HG03354 (cell line): ENCODE results near the gene RBM25.
A peak's percentile ranks its signal among the peaks of the same experiment; 100 is the strongest.
"Not testable (repeated sequence)": the region's sequence is repeated elsewhere in the genome, so short reads cannot be mapped to it uniquely, and the experiment has no call there.

ENCODE experiments used
- ATAC-seq: cut with Tn5 transposase; IDR thresholded peaks from one replicate; pipeline ENCODE4 v1.9.1; 2021; ENCODE audit warnings: mild to moderate bottlenecking; ENCODE audit not compliant: unreplicated experiment, poor library complexity, severe bottlenecking

Gene RBM25

DNA sequence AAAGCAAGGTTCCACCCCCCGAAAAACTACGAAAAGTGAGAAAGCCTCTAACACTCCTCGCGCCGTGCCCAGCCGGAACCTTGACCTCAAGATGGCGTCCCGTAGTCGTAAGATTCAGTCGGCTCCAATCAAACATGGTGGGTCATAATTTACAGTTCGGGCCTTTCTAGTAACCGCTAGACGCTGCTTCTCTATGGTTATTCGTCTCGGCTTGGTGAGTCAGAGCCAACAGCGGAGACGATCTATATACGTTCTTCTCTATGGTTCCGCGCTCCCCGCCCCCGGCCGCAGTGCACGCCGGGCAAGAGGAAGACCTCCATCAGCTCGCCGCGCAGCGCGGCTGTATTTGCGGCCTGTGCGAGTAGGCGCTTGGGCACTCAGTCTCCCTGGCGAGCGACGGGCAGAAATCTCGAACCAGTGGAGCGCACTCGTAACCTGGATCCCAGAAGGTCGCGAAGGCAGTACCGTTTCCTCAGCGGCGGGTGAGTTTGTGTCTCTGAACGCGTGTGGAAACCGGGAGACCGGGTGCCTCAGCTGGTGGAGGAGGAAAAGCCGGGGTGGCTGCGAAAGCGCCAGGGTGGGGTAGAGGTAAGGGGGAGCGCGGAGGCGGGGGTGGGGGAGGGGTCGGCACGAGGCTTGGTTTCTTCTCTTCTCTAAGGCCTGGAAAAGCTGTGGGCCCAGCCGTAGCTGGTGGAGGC is at the start of gene RBM25:
Gene RBM25 (plus strand): TSS at position 311 of the 698 bp plus-strand sequence. CDS start 13,108 bp downstream, outside the sequence.
- ATAC-seq = peak; percentile 93

- not testable (repeated sequence) for ATAC-seq
Measured at GRCh38 chr14:73011189-73011588, 47.1 kb upstream of the RBM25 start.

- ATAC-seq = peak; percentile 76
Measured at GRCh38 chr14:73014105-73014504, 44.2 kb upstream of the RBM25 start.

DNA sequence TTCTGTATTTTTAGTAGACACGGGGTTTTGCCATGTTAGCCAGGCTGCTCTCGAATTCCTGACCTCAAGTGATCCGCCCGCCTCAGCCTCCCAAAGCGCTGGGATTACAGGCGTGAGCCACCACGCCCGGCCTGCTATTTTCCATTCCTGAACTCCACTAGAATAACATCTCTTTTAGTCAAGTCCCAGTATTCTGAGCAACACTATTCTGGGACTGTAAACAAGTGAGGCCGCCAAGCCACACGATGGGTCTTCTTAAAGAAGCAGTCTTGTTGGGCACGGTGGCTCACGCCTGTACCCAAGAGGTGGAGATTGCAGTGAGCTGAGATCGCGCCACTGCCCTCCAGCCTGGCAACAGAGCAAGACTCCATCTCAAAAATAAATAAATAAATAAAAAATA is 42.8 kb upstream of the RBM25 start:
- ATAC-seq = not testable (repeated sequence)

- not testable (repeated sequence) for ATAC-seq
Measured at GRCh38 chr14:73016011-73016410, 42.3 kb upstream of the RBM25 start.

DNA sequence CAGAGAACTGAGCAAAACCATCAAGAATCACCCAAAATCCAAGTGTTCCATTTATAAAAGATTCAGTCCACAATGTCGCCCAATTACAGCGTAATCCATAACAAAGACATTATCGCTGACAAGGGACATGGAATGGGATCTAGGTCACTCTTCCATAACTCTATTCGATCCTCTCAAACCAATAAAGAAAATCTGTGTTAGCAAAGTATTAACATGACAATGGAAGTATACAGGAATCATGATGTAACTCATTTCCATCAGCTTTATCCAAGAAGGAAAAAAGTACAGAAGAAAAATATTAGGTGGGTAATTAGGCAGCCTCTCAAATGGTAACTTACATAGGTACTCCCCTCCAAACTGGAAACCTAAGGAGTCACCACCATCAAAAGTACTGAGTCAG is 36.3 kb upstream of the RBM25 start:
- ATAC-seq = no peak

GRCh38 chr14:73025544-73025943 is 32.8 kb upstream of the RBM25 start:
- no peak for ATAC-seq

GRCh38 chr14:73026243-73026844 is 32.0 kb upstream of the RBM25 start:
- no peak for ATAC-seq

GRCh38 chr14:73026845-73027542 is 31.3 kb upstream of the RBM25 start, which contains the start of gene ZFYVE1:
TSS of gene ZFYVE1 (minus strand) at chr14:73027106. CDS start at chr14:73024508, 2,598 bp downstream.
- peak; percentile 98 for ATAC-seq

DNA sequence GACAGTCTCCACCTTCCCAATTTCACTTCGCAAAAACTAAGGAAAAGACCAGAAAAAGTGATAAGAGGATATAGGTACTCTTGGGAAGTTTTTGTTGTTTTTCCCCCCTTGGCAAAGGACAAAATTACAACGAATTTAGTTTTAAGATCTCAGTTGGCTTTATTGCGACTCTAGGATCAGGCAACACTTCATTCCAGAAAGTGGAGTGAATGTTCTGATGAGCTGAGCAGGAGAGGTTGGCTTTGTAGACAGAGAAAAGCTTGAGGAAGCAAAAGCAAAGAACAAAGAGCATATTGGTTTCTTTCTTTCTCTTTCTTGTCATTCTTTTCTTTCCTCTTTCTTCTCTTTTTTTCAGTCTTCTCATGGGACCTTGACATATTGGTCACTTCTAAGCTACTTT is 30.8 kb upstream of the RBM25 start:
- no peak for ATAC-seq

DNA sequence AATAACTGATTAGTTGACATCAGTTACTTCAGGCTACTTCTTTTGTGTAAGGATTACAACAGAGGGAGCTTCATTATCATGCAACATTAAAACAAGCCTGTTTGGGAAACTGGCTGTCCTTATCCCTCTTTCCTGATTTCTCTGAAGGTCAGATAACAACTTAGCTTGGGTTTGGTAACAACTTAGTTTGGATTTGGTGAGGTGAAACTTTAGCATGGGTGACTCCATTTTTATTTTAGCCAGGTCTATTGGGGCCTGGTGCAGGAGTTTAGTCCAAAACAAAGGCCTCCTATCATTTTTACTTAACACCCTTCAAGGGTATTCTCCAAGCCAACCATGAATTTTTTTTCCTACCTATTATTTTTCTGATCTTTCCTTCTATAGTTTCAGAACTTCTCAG is 30.4 kb upstream of the RBM25 start:
- ATAC-seq = no peak

DNA sequence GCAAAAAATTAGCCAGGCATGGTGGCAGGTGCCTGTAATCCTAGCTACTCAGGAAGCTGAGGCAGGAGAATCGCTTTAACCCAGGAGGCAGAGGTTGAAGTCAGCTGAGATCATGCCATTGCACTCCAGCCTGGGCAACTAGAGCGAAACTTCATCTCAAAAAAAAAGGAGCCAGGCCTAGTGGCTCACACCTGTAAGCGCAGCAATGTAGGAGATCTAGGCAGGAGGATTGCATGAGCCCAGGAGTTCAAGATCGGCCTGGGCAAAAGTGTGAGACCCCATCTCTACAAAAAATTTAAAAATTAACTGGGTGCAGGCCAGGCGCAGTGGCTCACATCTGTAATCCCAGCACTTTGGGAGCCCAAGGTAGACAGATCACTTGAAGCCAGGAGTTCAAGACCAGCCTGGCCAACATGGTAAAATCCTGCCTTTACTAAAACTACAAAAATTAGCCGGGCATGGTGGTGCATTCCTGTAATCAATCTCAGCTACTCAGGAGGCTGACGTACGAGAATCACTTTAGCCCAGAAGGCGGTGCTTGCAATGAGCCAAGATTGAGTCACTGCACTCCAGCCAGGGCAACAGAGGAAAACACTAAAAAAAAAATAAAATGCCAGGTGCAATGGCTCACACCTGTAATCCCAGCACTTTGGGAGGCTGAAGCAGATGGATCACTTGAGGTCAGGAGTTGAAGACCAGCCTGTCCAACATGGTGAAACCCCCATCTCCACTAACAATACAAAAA is 21.5 kb upstream of the RBM25 start:
- not testable (repeated sequence) for ATAC-seq

DNA sequence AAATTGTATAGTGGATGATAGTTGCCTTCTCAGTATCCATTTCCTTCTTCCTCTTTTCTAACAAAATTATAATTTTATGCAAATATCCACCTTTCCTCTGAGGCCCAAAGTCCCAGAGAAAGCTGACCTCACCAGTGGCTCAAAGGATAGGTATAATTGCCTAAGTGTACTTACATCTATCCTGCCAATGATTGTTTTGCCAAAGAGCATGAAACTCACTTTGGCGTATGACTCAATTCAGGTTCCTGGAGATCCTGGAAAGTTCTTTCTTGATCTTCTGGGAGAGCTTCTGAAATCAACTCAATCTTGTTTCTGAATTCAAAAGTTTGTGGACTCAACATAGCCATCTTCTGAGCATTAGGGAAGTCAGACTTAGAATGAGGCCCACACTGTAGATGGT is 10.5 kb upstream of the RBM25 start:
- no peak for ATAC-seq

GRCh38 chr14:73049428-73049827 is 8.9 kb upstream of the RBM25 start:
- no peak for ATAC-seq

- no peak for ATAC-seq
Measured at GRCh38 chr14:73055251-73055650, 3.1 kb upstream of the RBM25 start.

- no peak for ATAC-seq
Measured at GRCh38 chr14:73057944-73058223, 450 bp upstream of the RBM25 start.

DNA sequence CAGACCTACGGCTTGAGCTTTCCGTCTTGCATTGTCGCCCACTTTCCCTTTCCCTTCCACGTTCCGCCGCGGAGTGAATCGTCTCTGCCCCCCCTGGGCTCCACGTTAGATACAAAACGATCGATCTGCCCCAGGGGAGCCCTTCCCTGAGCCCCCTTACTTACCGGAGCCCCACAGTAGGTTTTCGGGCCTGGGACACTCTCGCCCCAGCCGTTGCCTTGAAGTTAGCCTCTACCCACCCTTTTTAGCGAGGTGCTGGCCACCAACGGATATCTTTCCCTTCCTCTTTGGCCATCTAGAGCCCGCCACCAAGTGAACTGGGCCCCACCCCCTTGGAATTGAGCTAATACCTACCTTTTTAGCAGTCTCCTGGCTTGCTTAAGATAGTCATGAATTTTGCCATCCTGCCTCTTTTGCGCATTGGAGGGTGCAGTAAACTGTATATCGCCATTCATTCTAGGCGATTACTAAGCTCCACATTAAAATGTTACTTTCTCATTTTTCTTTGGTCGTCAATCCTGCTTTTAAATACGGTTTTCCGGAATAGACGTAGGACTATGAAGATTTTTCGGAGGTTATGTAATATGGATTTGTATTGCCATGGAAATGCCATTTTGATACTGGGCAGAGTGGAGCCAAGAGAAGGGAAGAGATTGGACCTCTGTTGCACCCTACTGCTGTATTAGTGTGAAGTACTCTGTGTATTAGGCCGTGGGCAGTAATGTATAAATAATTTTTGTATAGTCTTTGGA is 764 bp downstream of the RBM25 start:
- no peak for ATAC-seq

DNA sequence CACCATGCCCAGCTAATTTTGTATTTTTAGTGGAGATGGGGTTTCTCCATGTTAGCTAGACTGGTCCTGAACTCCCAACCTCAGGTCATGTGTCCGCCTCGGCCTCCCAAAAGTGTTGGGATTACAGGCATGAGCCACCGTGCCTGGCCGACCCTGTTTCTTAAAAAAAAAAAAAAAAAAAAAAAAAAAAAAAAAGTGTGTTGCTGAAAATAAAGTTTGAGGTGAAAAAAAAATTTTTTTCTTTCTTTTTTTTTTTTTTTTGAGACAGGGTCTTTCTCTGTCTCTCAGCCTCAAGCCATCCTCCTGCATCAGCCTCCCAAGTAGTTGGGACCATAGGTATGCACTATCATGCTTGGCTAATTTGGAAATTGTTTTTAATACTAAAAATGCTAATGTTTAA is 11.3 kb downstream of the RBM25 start:
- no peak for ATAC-seq

GRCh38 chr14:73091044-73091443 is 32.7 kb downstream of the RBM25 start:
- no peak for ATAC-seq

DNA sequence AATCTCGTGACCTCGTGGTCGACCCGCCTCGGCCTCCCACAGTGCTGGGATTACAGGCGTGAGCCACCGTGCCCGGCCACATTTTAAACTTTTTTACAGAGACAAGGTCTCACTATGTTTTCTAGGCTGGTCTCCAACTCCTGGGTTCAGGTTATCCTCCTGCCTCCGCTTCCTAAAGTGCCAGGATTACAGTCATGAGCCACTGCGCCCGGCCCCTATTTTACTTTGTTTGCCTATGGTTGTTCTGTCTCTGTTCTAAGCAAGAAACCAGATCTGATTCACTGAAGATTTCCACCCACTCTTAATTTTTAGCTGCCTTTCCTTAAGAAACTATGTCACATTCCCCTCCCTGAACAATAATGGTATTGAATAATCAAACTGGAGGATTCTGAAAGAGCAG is 39.1 kb downstream of the RBM25 start:
- ATAC-seq = no peak
